ENCODE data around the gene NR4A3. TPM values are rescaled to one million over a fixed set of nuclear protein-coding genes. Genes with fewer than 3 reads are reported as not detected.

Gene NR4A3
- total RNA-seq, 1 experiment from 2014 or later: 0.24 TPM

DNA sequence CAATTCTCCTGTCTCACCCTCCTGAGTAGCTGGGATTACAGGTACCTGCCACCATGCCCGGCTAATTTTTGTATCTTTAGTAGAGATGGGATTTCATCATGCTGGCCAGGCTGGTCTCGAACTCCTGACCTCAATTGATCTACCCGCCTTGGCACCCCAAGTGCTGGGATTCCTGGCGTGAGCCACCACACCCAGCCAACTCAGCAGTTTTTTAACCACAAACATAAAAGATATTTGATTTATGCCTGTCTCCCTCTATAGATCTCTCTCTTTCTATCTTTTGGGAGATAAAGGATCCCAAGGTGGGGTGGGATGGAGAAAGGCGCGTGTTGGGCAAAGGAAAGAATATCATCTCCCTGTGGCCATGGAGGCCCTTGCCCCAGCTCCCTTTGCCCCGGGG, 26.8 kb downstream of the NR4A3 start:
- Histone ChIP-seq H3K4me2 (ENCODE audit: insufficient read depth, insufficient read length, low read length) (no peak overlapping the region), H4K91ac (ENCODE audit: insufficient read length, low read depth, low read length) (no peak overlapping the region), H2AFZ (ENCODE audit: low read length) (no peak overlapping the region), H4K20me1 (ENCODE audit: control insufficient read depth, insufficient read depth, insufficient read length) (no peaks in the 10 kb centered on the region), H2BK15ac (ENCODE audit: low read depth, low read length) (no peak overlapping the region), H2BK20ac (ENCODE audit: low read depth, low read length, poor library complexity, severe bottlenecking) (no peak overlapping the region), H3K9me3 (ENCODE audit: control insufficient read depth, low read depth, low read length) (no peaks in the 10 kb centered on the region), H2BK120ac (ENCODE audit: low read depth, low read length, poor library complexity, severe bottlenecking) (no peak overlapping the region), H3K27ac (ENCODE audit: insufficient read length, low read depth, low read length) (no peak overlapping the region), H2BK5ac (ENCODE audit: insufficient read length, low read length) (no peak overlapping the region), H3K9ac (ENCODE audit: extremely low read depth, insufficient read length, low read length) (no peak overlapping the region), H3K14ac (ENCODE audit: insufficient read depth, low read length) (no peak overlapping the region), H3K79me2 (ENCODE audit: insufficient read depth, low read length) (no peaks in the 10 kb centered on the region), H3K56ac (ENCODE audit: insufficient read length, low read depth, low read length) (no peak overlapping the region), H4K8ac (replicated peaks; ENCODE audit: insufficient read length, low read depth, low read length) (no peak overlapping the region), H3K27me3 (ENCODE audit: insufficient read depth, low read length) (no peaks in the 10 kb centered on the region), H2BK12ac (ENCODE audit: insufficient read length, low read depth, low read length) (no peak overlapping the region), H3K23me2 (ENCODE audit: insufficient read length, low read depth, low read length, poor library complexity, severe bottlenecking) (no peaks in the 10 kb centered on the region), H3T11ph (ENCODE audit: low read length) (no peak overlapping the region), H3K4ac (ENCODE audit: low read depth, low read length) (no peak overlapping the region), H3K23ac (ENCODE audit: insufficient read length, low read depth, low read length) (no peak overlapping the region), H4K5ac (ENCODE audit: insufficient read length, low read depth, low read length) (no peak overlapping the region), H3K4me1 (ENCODE audit: insufficient read depth, low read length) (no peaks in the 10 kb centered on the region; the same call in 1 of the 2 replicates), H3K79me1 (ENCODE audit: insufficient read depth, low read depth, low read length, poor library complexity, severe bottlenecking) (no peaks in the 10 kb centered on the region), H2AK5ac (ENCODE audit: insufficient read length, low read length) (no peak overlapping the region), H3K18ac (ENCODE audit: insufficient read length, low read depth, low read length) (no peak overlapping the region)
- Mint-ChIP-seq H3K27me3 (ENCODE audit: low read depth) (0 out of 2 replicates have a peak, but pooled peaks cover 3% of the 10 kb centered on the region), H3K27ac (no peak overlapping the region), H3K4me1 (peaks cover 0 to 8% of the 10 kb centered on the region in 2 experiments; a peak in 3 of 4 replicates), H3K4me3 (no peak overlapping the region), H3K36me3 (ENCODE audit: insufficient read depth in 1 of 3, low read depth in 3 of 3) (no peaks in the 10 kb centered on the region), H3K9me3 (no peaks in the 10 kb centered on the region)
- WGBS (ENCODE audit: extremely low coverage, insufficient read length, low lambda C conversion rate): no CpG with 5 or more reads among the region's 7 CpGs
- DNase-seq: no peak
- TF ChIP-seq, protein P1, sequence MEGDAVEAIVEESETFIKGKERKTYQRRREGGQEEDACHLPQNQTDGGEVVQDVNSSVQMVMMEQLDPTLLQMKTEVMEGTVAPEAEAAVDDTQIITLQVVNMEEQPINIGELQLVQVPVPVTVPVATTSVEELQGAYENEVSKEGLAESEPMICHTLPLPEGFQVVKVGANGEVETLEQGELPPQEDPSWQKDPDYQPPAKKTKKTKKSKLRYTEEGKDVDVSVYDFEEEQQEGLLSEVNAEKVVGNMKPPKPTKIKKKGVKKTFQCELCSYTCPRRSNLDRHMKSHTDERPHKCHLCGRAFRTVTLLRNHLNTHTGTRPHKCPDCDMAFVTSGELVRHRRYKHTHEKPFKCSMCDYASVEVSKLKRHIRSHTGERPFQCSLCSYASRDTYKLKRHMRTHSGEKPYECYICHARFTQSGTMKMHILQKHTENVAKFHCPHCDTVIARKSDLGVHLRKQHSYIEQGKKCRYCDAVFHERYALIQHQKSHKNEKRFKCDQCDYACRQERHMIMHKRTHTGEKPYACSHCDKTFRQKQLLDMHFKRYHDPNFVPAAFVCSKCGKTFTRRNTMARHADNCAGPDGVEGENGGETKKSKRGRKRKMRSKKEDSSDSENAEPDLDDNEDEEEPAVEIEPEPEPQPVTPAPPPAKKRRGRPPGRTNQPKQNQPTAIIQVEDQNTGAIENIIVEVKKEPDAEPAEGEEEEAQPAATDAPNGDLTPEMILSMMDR (conservative IDR thresholded peaks at IDR 0.05): no peak

Data from H9 (cell line).